Uterus (tissue), 4 donors: ENCODE measurements around the gene ZNF407. TPM values are rescaled to one million over a fixed set of nuclear protein-coding genes. Genes with fewer than 3 reads are reported as not detected.

Source experiments
- DNase-seq, 2 donors: peaks; one replicate each; pipeline ENCODE4 v3.0.0-alpha.2; 2019 to 2020
- H3K27ac ChIP-seq, 2 donors: fragments of 200-600 bp; sonication (generic); 1 replicate in 1 of 2; 2 replicates in 1 of 2; pipeline ENCODE4 v1.5.1; 2016 to 2018
- H3K27me3 ChIP-seq, 2 donors: fragments of 200-600 bp; sonication (generic); one replicate each; pipeline ENCODE4 v1.5.1; 2018 to 2019; ENCODE audit warnings: control low read depth in 1 of 2
- H3K36me3 ChIP-seq, 2 donors: fragments of 200-600 bp; sonication (generic); one replicate each; pipeline ENCODE4 v1.5.1; 2019; ENCODE audit warnings: control low read depth in 1 of 2
- H3K4me1 ChIP-seq, 2 donors: fragments of 200-600 bp; sonication (generic); one replicate each; pipeline ENCODE4 v1.5.1; 2018 to 2019; ENCODE audit warnings: control low read depth in 1 of 2
- H3K4me3 ChIP-seq, 2 donors: fragments of 200-600 bp; sonication (generic); 1 replicate in 1 of 2; 2 replicates in 1 of 2; pipeline ENCODE4 v1.5.1; 2018 to 2019; ENCODE audit warnings: mild to moderate bottlenecking in 1 of 2
- H3K9me3 ChIP-seq, 2 donors: fragments of 200-600 bp; sonication (generic); one replicate each; pipeline ENCODE4 v1.5.1; 2019; ENCODE audit warnings: control low read depth in 1 of 2
- CTCF ChIP-seq, 4 experiments: fragments of 200-600 bp in 2 of 4; fragments of 450-650 bp in 2 of 4; sonication (generic) in 2 of 4; IDR thresholded peaks; one replicate each; pipeline ENCODE4 v1.5.1; 2016 to 2019; ENCODE audit warnings: antibody characterized with exemption in 4 of 4, mild to moderate bottlenecking in 2 of 4, moderate library complexity in 1 of 4
- POLR2A ChIP-seq, 2 donors: fragments of 450-650 bp; IDR thresholded peaks; one replicate each; pipeline ENCODE4 v1.6.1; 2016; ENCODE audit warnings: antibody characterized with exemption in 2 of 2, mild to moderate bottlenecking in 1 of 2, moderate library complexity in 1 of 2
- intact Hi-C: fragments of 100-400 bp; cut with DNase I; formaldehyde crosslinking; loops from one replicate; pipeline ENCODE4 v1.15.1; 2023; ENCODE audit warnings: low total_unique reads
- total RNA-seq, 4 donors: library from RNA; depleted of rRNA in 3 of 4; stranded (reverse); fragments of >200 nt in 3 of 4; gene quantifications; one replicate each; pipeline versions ENCODE4 v1.1.0 to v1.2.4, GENCODE V29; 2014 to 2023
- donor health status: DM: yes; HTN: yes; CAD: no.

The ZNF407 gene
- total RNA-seq, 4 donors from 2014 or later = 10.6 to 38.9 (median 23.7) TPM

GRCh38 chr18:75105551-75106254 is 508.0 kb downstream of the ZNF407 start:
- H3K4me1 ChIP-seq = no peaks in the 10 kb centered on the region
- intact Hi-C loops = no loop called here
- no peaks in the 10 kb centered on the region for H3K36me3 ChIP-seq
- DNase-seq = no peak
- H3K9me3 ChIP-seq = no peaks in the 10 kb centered on the region
- H3K27me3 ChIP-seq = no peaks in the 10 kb centered on the region
- TF ChIP-seq POLR2A (IDR thresholded peaks at IDR 0.05) (no peak), CTCF (IDR thresholded peaks at IDR 0.05) (no peak)
- no peak overlapping the region for H3K4me3 ChIP-seq
- no peak overlapping the region for H3K27ac ChIP-seq

- DNase-seq = no peak
- Histone ChIP-seq H3K4me3 (no peak overlapping the region), H3K9me3 (no peaks in the 10 kb centered on the region), H3K4me1 (no peaks in the 10 kb centered on the region), H3K27me3 (no peaks in the 10 kb centered on the region), H3K27ac (no peak overlapping the region), H3K36me3 (no peaks in the 10 kb centered on the region)
- TF ChIP-seq CTCF (IDR thresholded peaks at IDR 0.05) = no peak
- intact Hi-C loops = no loop called here
Observed at GRCh38 chr18:75106746-75107145, 509.1 kb downstream of the ZNF407 start.

- TF ChIP-seq CTCF (IDR thresholded peaks at IDR 0.05) (no peak), POLR2A (IDR thresholded peaks at IDR 0.05) (no peak)
Observed at GRCh38 chr18:75107196-75107930, 509.7 kb downstream of the ZNF407 start.

GRCh38 chr18:75107931-75108276 is 510.2 kb downstream of the ZNF407 start:
- Histone ChIP-seq H3K4me1 (no peaks in the 10 kb centered on the region), H3K9me3 (no peaks in the 10 kb centered on the region), H3K27ac (no peak overlapping the region), H3K4me3 (no peak overlapping the region), H3K27me3 (no peaks in the 10 kb centered on the region), H3K36me3 (no peaks in the 10 kb centered on the region)
- intact Hi-C loops = no loop called here
- TF ChIP-seq POLR2A (IDR thresholded peaks at IDR 0.05) = no peak
- no peak for TF ChIP-seq CTCF (IDR thresholded peaks at IDR 0.05)
- no peak for DNase-seq

More at GRCh38 chr18:75107196-75107930, 509.7 kb downstream of the ZNF407 start:
- Histone ChIP-seq H3K36me3 (no peaks in the 10 kb centered on the region), H3K9me3 (no peaks in the 10 kb centered on the region), H3K27ac (no peak overlapping the region), H3K27me3 (no peaks in the 10 kb centered on the region), H3K4me1 (no peaks in the 10 kb centered on the region), H3K4me3 (no peak overlapping the region)
- no peak for DNase-seq
- intact Hi-C loops = no loop called here

GRCh38 chr18:75108579-75109318 is 511.1 kb downstream of the ZNF407 start:
- no peaks in the 10 kb centered on the region for H3K27me3 ChIP-seq
- TF ChIP-seq CTCF (IDR thresholded peaks at IDR 0.05) (no peak), POLR2A (IDR thresholded peaks at IDR 0.05) (no peak)
- no peak for DNase-seq
- H3K4me1 ChIP-seq = no peaks in the 10 kb centered on the region
- intact Hi-C loops = no loop called here
- no peak overlapping the region for H3K4me3 ChIP-seq
- no peaks in the 10 kb centered on the region for H3K36me3 ChIP-seq
- H3K27ac ChIP-seq = no peak overlapping the region
- H3K9me3 ChIP-seq = no peaks in the 10 kb centered on the region
